ENCODE data around the gene PEA15.

DNA sequence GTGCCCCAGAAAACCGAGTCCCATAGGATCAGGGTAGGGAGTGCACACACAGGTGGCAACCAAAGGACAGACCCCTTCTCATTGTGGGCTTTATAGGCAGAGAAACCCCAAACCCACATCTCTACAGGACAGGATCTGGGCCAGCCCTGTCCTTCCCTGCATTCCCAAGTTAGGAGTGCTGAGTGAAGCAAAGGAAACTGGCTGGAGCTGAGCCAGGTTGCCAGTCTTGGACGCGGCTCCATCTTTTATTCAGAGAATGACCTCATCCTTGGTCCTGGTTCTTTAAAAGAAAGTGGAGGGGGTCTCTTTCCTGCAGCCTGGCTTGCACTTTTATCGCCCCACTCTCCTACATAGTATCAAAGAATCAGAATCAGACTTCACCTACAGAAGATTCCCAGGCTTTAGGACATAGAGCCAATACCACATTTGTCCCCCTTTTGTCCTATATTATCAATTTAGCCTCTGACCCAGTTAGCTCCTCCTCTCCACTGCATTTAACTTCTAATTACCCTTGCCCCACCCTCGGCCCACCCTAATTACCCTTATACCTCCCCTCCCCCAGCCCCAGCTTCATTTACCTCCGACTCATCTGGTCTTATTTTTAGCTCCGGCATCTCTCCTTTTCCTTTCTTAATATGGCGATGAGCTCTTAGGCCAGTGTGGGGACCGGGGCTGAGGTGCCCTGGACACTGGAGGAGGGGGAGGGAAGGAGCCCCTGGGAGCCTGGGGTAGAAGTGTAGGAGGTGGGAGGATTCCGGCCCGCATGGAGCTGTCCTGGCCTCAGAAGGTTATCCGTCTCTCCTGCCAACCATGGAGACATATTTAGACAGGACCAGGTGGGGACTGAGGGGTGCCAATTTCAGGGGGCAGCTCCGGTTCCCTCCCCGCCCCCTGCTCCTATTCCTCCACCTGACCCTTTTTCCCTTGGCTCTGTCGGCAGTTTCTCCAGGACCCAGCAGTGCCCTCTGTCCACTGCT, 15.2 kb upstream of the PEA15 start, which contains the start of gene CASQ1:
- TF ChIP-seq JUND (IDR thresholded peaks at IDR 0.05) (no peak), RAD21 (IDR thresholded peaks at IDR 0.05; ENCODE audit: low read depth) (no peak), POLR2A (IDR thresholded peaks at IDR 0.05; ENCODE audit: borderline replicate concordance, extremely low read depth, insufficient read depth, insufficient read length) (no peak), POLR2AphosphoS5 (IDR thresholded peaks at IDR 0.05; ENCODE audit: low read depth, low read length) (no peak)
- TF ChIP-seq, protein P1, sequence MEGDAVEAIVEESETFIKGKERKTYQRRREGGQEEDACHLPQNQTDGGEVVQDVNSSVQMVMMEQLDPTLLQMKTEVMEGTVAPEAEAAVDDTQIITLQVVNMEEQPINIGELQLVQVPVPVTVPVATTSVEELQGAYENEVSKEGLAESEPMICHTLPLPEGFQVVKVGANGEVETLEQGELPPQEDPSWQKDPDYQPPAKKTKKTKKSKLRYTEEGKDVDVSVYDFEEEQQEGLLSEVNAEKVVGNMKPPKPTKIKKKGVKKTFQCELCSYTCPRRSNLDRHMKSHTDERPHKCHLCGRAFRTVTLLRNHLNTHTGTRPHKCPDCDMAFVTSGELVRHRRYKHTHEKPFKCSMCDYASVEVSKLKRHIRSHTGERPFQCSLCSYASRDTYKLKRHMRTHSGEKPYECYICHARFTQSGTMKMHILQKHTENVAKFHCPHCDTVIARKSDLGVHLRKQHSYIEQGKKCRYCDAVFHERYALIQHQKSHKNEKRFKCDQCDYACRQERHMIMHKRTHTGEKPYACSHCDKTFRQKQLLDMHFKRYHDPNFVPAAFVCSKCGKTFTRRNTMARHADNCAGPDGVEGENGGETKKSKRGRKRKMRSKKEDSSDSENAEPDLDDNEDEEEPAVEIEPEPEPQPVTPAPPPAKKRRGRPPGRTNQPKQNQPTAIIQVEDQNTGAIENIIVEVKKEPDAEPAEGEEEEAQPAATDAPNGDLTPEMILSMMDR (IDR thresholded peaks at IDR 0.05 in 2 of 3, conservative IDR thresholded peaks at IDR 0.05 in 1 of 3; ENCODE audit: borderline replicate concordance in 1 of 3, insufficient read depth in 1 of 3, low read depth in 2 of 3, low read length in 2 of 3), result no peak
